Dedifferentiated amniotic fluid mesenchymal stem cell (primary cell): Measurements from ENCODE around the gene PIGQ.
A peak's percentile ranks its signal among the peaks of the same experiment; 100 is the strongest.

ENCODE experiments used
- DNase-seq: peaks from one replicate; pipeline ENCODE4 v3.0.0-alpha.2; 2016; ENCODE audit errors: extremely low spot score

Gene PIGQ

GRCh38 chr16:569445-570254 lies at the start of gene PIGQ:
TSS of gene PIGQ (plus strand) at chr16:569968. CDS start at chr16:574075, 4,107 bp downstream.
- peak; percentile 31 for DNase-seq

GRCh38 chr16:520847-521246 lies 48.9 kb upstream of the PIGQ start:
- no peak for DNase-seq

- no peak for DNase-seq
Measured at GRCh38 chr16:521381-522210, 48.2 kb upstream of the PIGQ start.

- DNase-seq = no peak
Measured at GRCh38 chr16:522320-523096, 47.3 kb upstream of the PIGQ start.

GRCh38 chr16:523097-523741 lies 46.5 kb upstream of the PIGQ start:
- no peak for DNase-seq

GRCh38 chr16:524274-525040 lies 45.3 kb upstream of the PIGQ start:
- DNase-seq = no peak

GRCh38 chr16:525123-525519 lies 44.6 kb upstream of the PIGQ start:
- DNase-seq = no peak

- peak; percentile 66 for DNase-seq
Measured at GRCh38 chr16:525520-526180, 44.1 kb upstream of the PIGQ start.

- DNase-seq = no peak
Measured at GRCh38 chr16:526181-527014, 43.4 kb upstream of the PIGQ start.

GRCh38 chr16:527015-527903 lies 42.5 kb upstream of the PIGQ start, which contains the start of gene CAPN15:
TSS of gene CAPN15 (plus strand) at chr16:527712. CDS start at chr16:546839, 19,127 bp downstream.
- peak; percentile 82 for DNase-seq

GRCh38 chr16:528111-529011 lies 41.4 kb upstream of the PIGQ start:
- DNase-seq = peak; percentile 22

GRCh38 chr16:529012-529575 lies 40.7 kb upstream of the PIGQ start:
- no peak for DNase-seq

GRCh38 chr16:530111-530817 lies 39.5 kb upstream of the PIGQ start:
- DNase-seq = no peak

- DNase-seq = no peak
Measured at GRCh38 chr16:531494-532125, 38.2 kb upstream of the PIGQ start.

- DNase-seq = no peak
Measured at GRCh38 chr16:533391-534123, 36.2 kb upstream of the PIGQ start.
